C1 segment of cervical spinal cord (tissue), 14 donors: Measurements from ENCODE around the gene TRAF3IP3.

Experiments used
- DNase-seq, 14 donors: peaks; one replicate each; lab custom pipeline; 2025; lab: John Stamatoyannopoulos, UW

Gene TRAF3IP3

GRCh38 chr1:209797978-209798639 lies 42.3 kb downstream of the TRAF3IP3 start:
- no peak for DNase-seq

- peak in 2 of 14 donors; percentile 6 to 93 for DNase-seq
Measured at GRCh38 chr1:209800984-209801834, 45.4 kb downstream of the TRAF3IP3 start.

GRCh38 chr1:209802117-209802779 lies 46.4 kb downstream of the TRAF3IP3 start:
- no peak for DNase-seq

GRCh38 chr1:209802780-209803152 lies 46.9 kb downstream of the TRAF3IP3 start:
- no peak for DNase-seq

- no peak for DNase-seq
Measured at GRCh38 chr1:209803568-209803967, 47.7 kb downstream of the TRAF3IP3 start.

- peak in 1 of 14 donors; percentile 9 for DNase-seq
Measured at GRCh38 chr1:209805341-209805781, 49.5 kb downstream of the TRAF3IP3 start.

- DNase-seq, result peak in 6 of 14 donors; percentile 7 to 56 (median 24)
Measured at GRCh38 chr1:209805875-209806760, 50.3 kb downstream of the TRAF3IP3 start, which contains the start of gene IRF6. IRF6 (minus strand) TSS chr1:209806142; CDS start chr1:209801413, 4,729 bp downstream.

- DNase-seq, result no peak
Measured at GRCh38 chr1:209807509-209807908, 51.7 kb downstream of the TRAF3IP3 start.

- DNase-seq, result no peak
Measured at GRCh38 chr1:209808059-209808581, 52.3 kb downstream of the TRAF3IP3 start.

GRCh38 chr1:209809611-209810010 lies 53.8 kb downstream of the TRAF3IP3 start:
- DNase-seq, result no peak

GRCh38 chr1:209810783-209811182 lies 54.9 kb downstream of the TRAF3IP3 start:
- no peak for DNase-seq

- DNase-seq, result no peak
Measured at GRCh38 chr1:209813902-209814301, 58.0 kb downstream of the TRAF3IP3 start.

- no peak for DNase-seq
Measured at GRCh38 chr1:209815490-209815889, 59.6 kb downstream of the TRAF3IP3 start.

- DNase-seq, result no peak
Measured at GRCh38 chr1:209815931-209816341, 60.1 kb downstream of the TRAF3IP3 start.

GRCh38 chr1:209816923-209817322 lies 61.1 kb downstream of the TRAF3IP3 start:
- no peak for DNase-seq

- no peak for DNase-seq
Measured at GRCh38 chr1:209817691-209818090, 61.8 kb downstream of the TRAF3IP3 start.

- DNase-seq, result no peak
Measured at GRCh38 chr1:209819058-209819457, 63.2 kb downstream of the TRAF3IP3 start.

GRCh38 chr1:209820986-209821385 lies 65.1 kb downstream of the TRAF3IP3 start:
- no peak for DNase-seq

GRCh38 chr1:209822706-209823105 lies 66.9 kb downstream of the TRAF3IP3 start:
- no peak for DNase-seq

GRCh38 chr1:209823143-209824041 lies 67.5 kb downstream of the TRAF3IP3 start:
- DNase-seq, result peak in 1 of 14 donors; percentile 19
